Vagina (tissue), 2 donors: ENCODE measurements around the gene NUFIP2. TPM values are rescaled to one million over a fixed set of nuclear protein-coding genes. Genes with fewer than 3 reads are reported as not detected.
A peak's percentile ranks its signal among the peaks of the same experiment; 100 is the strongest.
"Not testable (repeated sequence)": the region's sequence is repeated elsewhere in the genome, so short reads cannot be mapped to it uniquely, and the experiment has no call there.

Experiments used
- DNase-seq, 2 donors: peaks; one replicate each; pipeline ENCODE4 v3.0.0-alpha.2; 2017; ENCODE audit errors: extremely low spot score in 2 of 2
- H3K27ac ChIP-seq: fragments of 200-600 bp; sonication (generic); one replicate; pipeline ENCODE4 v1.5.1; 2019
- H3K27me3 ChIP-seq: fragments of 200-600 bp; sonication (generic); one replicate; pipeline ENCODE4 v1.5.1; 2019
- H3K36me3 ChIP-seq, 2 donors: fragments of 200-600 bp; sonication (generic); one replicate each; pipeline ENCODE4 v1.5.1; 2017 to 2019
- H3K4me1 ChIP-seq: fragments of 200-600 bp; sonication (generic); one replicate; pipeline ENCODE4 v1.5.1; 2019
- H3K4me3 ChIP-seq, 2 donors: fragments of 200-600 bp; sonication (generic); 1 replicate in 1 of 2; 2 replicates in 1 of 2; pipeline ENCODE4 v1.5.1; 2016 to 2019
- H3K9me3 ChIP-seq: fragments of 200-600 bp; sonication (generic); one replicate; pipeline ENCODE4 v1.5.1; 2019
- POLR2A ChIP-seq, 2 donors: fragments of 450-650 bp; IDR thresholded peaks; one replicate each; pipeline ENCODE4 v1.6.1; 2017; ENCODE audit warnings: antibody characterized with exemption in 2 of 2, mild to moderate bottlenecking in 2 of 2, moderate library complexity in 2 of 2
- POLR2AphosphoS5 ChIP-seq, 2 donors: sonication (generic); formaldehyde crosslinking; IDR thresholded peaks; one replicate each; pipeline ENCODE4 v1.9.0; 2017; ENCODE audit warnings: antibody characterized with exemption in 2 of 2, mild to moderate bottlenecking in 2 of 2, low read depth in 1 of 2; ENCODE audit not compliant: insufficient read depth in 1 of 2
- intact Hi-C: fragments of 100-400 bp; cut with DNase I; formaldehyde crosslinking; loops from one replicate; pipeline ENCODE4 v1.15.1; 2023
- total RNA-seq: library from RNA; depleted of rRNA; stranded (reverse); fragments of >200 nt; gene quantifications from one replicate; pipeline ENCODE4 v1.2.3, GENCODE V29; 2016
- TF ChIP-seq, protein P1 (sequence below), 3 experiments: fragments of 450-650 bp in 2 of 3; fragments of 200-600 bp in 1 of 3; sonication (generic) in 1 of 3; IDR thresholded peaks; one replicate each; pipeline ENCODE4 v1.5.1; 2017 to 2019; ENCODE audit warnings: antibody characterized with exemption in 3 of 3, mild to moderate bottlenecking in 2 of 3, moderate library complexity in 2 of 3

The NUFIP2 gene
- total RNA-seq, 1 donor from 2014 or later: 29.7 TPM

DNA sequence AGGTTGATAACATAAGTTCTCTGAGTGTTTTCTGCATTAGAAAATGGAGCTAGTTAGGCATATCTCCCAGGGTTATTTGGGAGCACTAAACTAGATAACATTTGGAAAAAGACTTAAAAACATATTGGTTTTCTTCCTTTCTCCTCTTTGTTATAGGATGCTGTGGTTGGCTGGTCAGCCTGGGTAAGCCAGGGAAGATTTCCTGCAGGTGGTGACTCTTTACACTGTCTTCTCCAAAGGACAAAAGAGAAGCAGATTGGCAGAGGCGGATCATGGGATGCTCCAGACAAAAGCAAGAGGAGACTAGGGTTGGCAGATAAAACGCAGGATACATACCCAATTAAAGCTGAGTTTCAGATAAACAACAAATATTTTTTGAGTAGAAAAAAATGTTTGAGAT is 53.5 kb downstream of the NUFIP2 start:
- intact Hi-C loops: no loop called here
- Histone ChIP-seq H3K36me3 (no peaks in the 10 kb centered on the region), H3K4me1 (peaks cover 5% of the 10 kb centered on the region), H3K27ac (no peak overlapping the region), H3K4me3 (no peak overlapping the region), H3K27me3 (no peaks in the 10 kb centered on the region), H3K9me3 (no peaks in the 10 kb centered on the region)
- TF ChIP-seq POLR2AphosphoS5 (IDR thresholded peaks at IDR 0.05; ENCODE audit: insufficient read depth in 1 of 2, low read depth in 1 of 2): no peak
- DNase-seq: no peak

DNA sequence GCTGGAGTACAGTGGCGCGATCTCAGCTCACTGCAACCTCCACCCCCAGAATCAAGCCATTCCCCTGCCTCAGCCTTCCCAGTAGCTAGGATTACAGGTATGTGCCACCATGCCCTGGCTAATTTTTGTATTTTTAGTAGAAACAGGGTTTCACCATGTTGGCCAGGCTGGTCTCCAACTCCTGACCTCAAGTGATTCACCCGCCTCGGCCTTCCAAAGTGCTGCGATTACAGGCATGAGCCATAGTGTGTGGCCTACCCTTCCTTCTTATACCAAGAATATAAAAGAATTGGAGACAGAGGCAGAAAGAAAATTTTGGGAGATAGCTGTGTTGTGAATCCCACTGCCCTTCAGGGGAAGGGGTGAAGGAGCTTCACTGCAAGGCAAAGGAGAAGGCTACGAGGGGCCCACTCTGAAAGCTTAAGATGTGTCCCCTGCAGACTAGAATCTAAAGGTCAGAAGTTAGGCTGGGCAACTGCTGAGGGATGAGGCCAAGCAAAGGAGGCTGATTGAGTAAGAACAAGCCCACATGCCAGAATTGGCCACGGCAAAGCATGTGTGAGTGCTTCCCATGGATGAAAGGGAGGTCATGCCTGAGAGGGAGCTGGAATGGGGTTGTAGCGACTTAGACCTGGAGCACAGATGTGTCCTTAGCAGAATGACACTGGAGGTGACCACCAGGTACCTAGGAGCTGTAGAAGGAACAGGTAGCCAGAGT is 55.7 kb downstream of the NUFIP2 start:
- Histone ChIP-seq H3K36me3 (no peaks in the 10 kb centered on the region), H3K27ac (no peak overlapping the region), H3K9me3 (no peaks in the 10 kb centered on the region), H3K27me3 (no peaks in the 10 kb centered on the region), H3K4me1 (peaks cover 5% of the 10 kb centered on the region), H3K4me3 (no peak overlapping the region)
- TF ChIP-seq POLR2A (IDR thresholded peaks at IDR 0.05) (no peak), POLR2AphosphoS5 (IDR thresholded peaks at IDR 0.05; ENCODE audit: insufficient read depth in 1 of 2, low read depth in 1 of 2) (no peak)
- TF ChIP-seq, protein P1, sequence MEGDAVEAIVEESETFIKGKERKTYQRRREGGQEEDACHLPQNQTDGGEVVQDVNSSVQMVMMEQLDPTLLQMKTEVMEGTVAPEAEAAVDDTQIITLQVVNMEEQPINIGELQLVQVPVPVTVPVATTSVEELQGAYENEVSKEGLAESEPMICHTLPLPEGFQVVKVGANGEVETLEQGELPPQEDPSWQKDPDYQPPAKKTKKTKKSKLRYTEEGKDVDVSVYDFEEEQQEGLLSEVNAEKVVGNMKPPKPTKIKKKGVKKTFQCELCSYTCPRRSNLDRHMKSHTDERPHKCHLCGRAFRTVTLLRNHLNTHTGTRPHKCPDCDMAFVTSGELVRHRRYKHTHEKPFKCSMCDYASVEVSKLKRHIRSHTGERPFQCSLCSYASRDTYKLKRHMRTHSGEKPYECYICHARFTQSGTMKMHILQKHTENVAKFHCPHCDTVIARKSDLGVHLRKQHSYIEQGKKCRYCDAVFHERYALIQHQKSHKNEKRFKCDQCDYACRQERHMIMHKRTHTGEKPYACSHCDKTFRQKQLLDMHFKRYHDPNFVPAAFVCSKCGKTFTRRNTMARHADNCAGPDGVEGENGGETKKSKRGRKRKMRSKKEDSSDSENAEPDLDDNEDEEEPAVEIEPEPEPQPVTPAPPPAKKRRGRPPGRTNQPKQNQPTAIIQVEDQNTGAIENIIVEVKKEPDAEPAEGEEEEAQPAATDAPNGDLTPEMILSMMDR (IDR thresholded peaks at IDR 0.05): no peak
- no peak for DNase-seq
- intact Hi-C loops: no loop called here

DNA sequence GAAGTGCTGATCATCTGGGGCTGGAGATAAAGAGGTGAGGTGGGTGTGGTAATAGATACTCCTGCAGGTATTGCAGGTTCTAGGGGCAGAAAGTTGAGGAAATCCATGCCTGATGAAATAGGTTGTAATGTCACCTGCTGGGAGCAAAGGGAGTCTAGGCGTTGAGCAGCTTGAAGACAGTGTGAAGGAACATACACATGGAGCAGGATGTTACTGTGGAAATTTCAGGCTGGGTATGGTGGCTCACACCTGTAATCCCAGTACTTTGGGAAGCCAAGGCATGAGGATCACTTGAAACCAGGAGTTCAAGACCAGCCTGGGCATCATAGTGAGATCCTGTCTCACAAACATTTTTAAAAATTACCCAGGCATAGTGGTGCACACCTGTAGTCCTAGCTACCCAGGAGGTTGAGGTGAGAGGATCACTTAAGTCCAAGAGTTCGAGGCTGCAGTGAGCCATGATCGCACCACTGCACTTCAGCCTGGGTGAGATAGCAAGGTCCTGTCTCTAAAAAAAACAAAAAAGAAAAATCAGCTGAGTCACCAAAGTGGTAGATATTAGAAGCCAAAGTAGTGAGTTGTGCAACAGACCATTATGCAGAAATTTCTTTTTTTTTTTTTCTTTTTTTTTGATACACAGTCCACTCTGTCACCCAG is 56.3 kb downstream of the NUFIP2 start:
- Histone ChIP-seq H3K27me3 (no peaks in the 10 kb centered on the region), H3K27ac (no peak overlapping the region), H3K4me3 (no peak overlapping the region), H3K9me3 (no peaks in the 10 kb centered on the region), H3K4me1 (peaks cover 5% of the 10 kb centered on the region), H3K36me3 (no peaks in the 10 kb centered on the region)
- TF ChIP-seq, protein P1 (IDR thresholded peaks at IDR 0.05): no peak
- TF ChIP-seq POLR2AphosphoS5 (IDR thresholded peaks at IDR 0.05; ENCODE audit: insufficient read depth in 1 of 2, low read depth in 1 of 2) (no peak), POLR2A (IDR thresholded peaks at IDR 0.05) (no peak)
- intact Hi-C loops: no loop called here
- no peak for DNase-seq

- H3K4me3 ChIP-seq: no peak overlapping the region
- TF ChIP-seq POLR2AphosphoS5 (IDR thresholded peaks at IDR 0.05; ENCODE audit: insufficient read depth in 1 of 2, low read depth in 1 of 2) (no peak), POLR2A (IDR thresholded peaks at IDR 0.05) (no peak)
- TF ChIP-seq, protein P1 (IDR thresholded peaks at IDR 0.05): no peak
Measured at GRCh38 chr17:29235904-29236303, 58.0 kb downstream of the NUFIP2 start.

DNA sequence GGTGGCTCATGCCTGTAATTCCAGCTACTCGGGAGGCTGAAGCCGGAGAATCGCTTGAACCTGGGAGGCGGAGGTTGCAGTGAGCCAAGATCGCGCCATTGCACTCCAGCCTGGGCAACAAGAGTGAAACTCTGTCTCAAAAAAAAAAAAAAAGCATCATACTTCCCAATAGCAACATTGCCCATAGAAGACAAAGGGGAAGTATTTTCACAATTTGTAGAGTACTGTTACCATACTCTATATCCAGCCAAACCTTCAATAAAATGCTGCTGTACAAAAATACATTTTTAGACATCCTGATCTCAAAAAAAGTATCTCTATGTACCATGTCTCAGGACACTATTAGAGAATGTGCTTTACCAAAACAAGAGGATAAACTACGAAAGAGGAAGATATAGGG is 59.0 kb downstream of the NUFIP2 start:
- H3K27ac ChIP-seq, H3K27me3 ChIP-seq, H3K4me1 ChIP-seq, DNase-seq, H3K36me3 ChIP-seq, H3K4me3 ChIP-seq, H3K9me3 ChIP-seq, intact Hi-C loops: not testable (repeated sequence)

More at GRCh38 chr17:29235904-29236303, 58.0 kb downstream of the NUFIP2 start:
- Histone ChIP-seq H3K36me3 (no peaks in the 10 kb centered on the region), H3K27ac (no peak overlapping the region), H3K9me3 (no peaks in the 10 kb centered on the region), H3K4me1 (no peaks in the 10 kb centered on the region), H3K27me3 (no peaks in the 10 kb centered on the region)
- intact Hi-C loops: no loop called here
- no peak for DNase-seq

GRCh38 chr17:29233301-29233700 is 60.6 kb downstream of the NUFIP2 start:
- peak in 1 of 2 donors; percentile 3 for DNase-seq
- H3K36me3 ChIP-seq: no peaks in the 10 kb centered on the region
- no peaks in the 10 kb centered on the region for H3K9me3 ChIP-seq
- no peak overlapping the region for H3K4me3 ChIP-seq
- no peaks in the 10 kb centered on the region for H3K4me1 ChIP-seq
- TF ChIP-seq, protein P1 (IDR thresholded peaks at IDR 0.05): no peak
- no peak for TF ChIP-seq POLR2AphosphoS5 (IDR thresholded peaks at IDR 0.05; ENCODE audit: insufficient read depth in 1 of 2, low read depth in 1 of 2)
- no peak for TF ChIP-seq POLR2A (IDR thresholded peaks at IDR 0.05)
- H3K27me3 ChIP-seq: no peaks in the 10 kb centered on the region
- H3K27ac ChIP-seq: no peak overlapping the region
- intact Hi-C loops: no loop called here
